ENCODE results near the gene TDO2. TPM values are rescaled to one million over a fixed set of nuclear protein-coding genes. Genes with fewer than 3 reads are reported as not detected.

The TDO2 gene
- total and polyA plus RNA-seq, 2 of the 4 experiments (the other 2 are of a cell fraction), result 0.09 to 0.18 TPM

DNA sequence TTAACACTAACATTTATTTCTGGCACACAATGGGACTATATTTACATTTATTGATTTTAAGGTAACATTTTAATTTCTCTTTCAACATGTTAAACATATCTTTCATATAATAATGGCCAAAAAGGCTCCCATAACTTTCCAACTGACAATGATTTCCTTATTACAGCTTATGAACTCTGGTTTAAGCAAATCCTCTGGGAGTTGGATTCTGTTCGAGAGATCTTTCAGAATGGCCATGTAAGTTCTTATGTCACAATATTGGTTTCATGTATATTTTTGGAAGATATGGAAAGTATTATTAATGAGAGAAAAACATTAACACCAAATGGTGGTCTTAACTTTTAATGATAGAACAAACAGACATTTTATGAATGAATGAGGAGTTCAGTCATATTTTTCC is 4.1 kb downstream of the TDO2 start:
- Histone ChIP-seq H3K23ac (ENCODE audit: low read depth, low read length) (no peak overlapping the region), H3K9ac (ENCODE audit: low read depth, low read length) (no peak overlapping the region), H3K56ac (ENCODE audit: extremely low read depth, insufficient read depth, low read length) (no peak overlapping the region), H2BK120ac (ENCODE audit: low read depth, low read length) (no peak overlapping the region), H4K5ac (ENCODE audit: low read depth, low read length) (no peak overlapping the region), H3K4me3 (ENCODE audit: insufficient read depth, low read depth, low read length) (no peak overlapping the region), H2AK5ac (ENCODE audit: low read depth, low read length) (no peak overlapping the region), H2BK20ac (ENCODE audit: low read depth, low read length) (no peak overlapping the region), H4K8ac (ENCODE audit: low read depth in 2 of 2, low read length in 2 of 2) (no peak overlapping the region), H3K9me1 (ENCODE audit: insufficient read depth, low read length) (no peaks in the 10 kb centered on the region), H3K9me3 (ENCODE audit: control insufficient read depth, insufficient read depth, low read length) (no peaks in the 10 kb centered on the region), H4K20me1 (ENCODE audit: insufficient read depth, low read length) (no peaks in the 10 kb centered on the region), H3K4me2 (ENCODE audit: low read depth, low read length) (no peak overlapping the region), H3K36me3 (ENCODE audit: control insufficient read depth, insufficient read depth, low read length) (no peaks in the 10 kb centered on the region), H3K14ac (replicated peaks; ENCODE audit: low read depth, low read length) (no peak overlapping the region), H2BK5ac (ENCODE audit: low read depth, low read length, poor library complexity, severe bottlenecking) (no peak overlapping the region), H3K27ac (ENCODE audit: insufficient read depth, low read length) (no peak overlapping the region), H3K4me1 (ENCODE audit: control insufficient read depth, insufficient read depth, low read length) (peaks cover 2% of the 10 kb centered on the region; the same call in 1 of the 2 replicates), H3K79me1 (ENCODE audit: low read depth in 1 of 2, low read length in 2 of 2) (no peaks in the 10 kb centered on the region), H3K4ac (ENCODE audit: low read depth, low read length) (no peak overlapping the region), H4K91ac (ENCODE audit: insufficient read depth, low read depth, low read length) (no peak overlapping the region), H2AK9ac (replicated peaks; ENCODE audit: low read depth, low read length, poor library complexity) (no peak overlapping the region), H3K27me3 (ENCODE audit: control insufficient read depth, insufficient read depth, low read length) (peaks cover 2% of the 10 kb centered on the region; the same call in 1 of the 2 replicates), H2BK15ac (ENCODE audit: low read depth, low read length) (no peak overlapping the region), H3K18ac (ENCODE audit: low read depth, low read length) (no peak overlapping the region), H2AFZ (replicated peaks; ENCODE audit: low read length, poor library complexity) (no peak overlapping the region)
- WGBS, 2 experiments (ENCODE audit: extremely low coverage in 2 of 2, insufficient read length in 1 of 2), result no CpG with 5 or more reads among the region's 1 CpG
- dilution Hi-C loops (cut with HindIII; ENCODE audit: low sequenced_read_pairs, unreplicated experiment) (no loop called here), intact Hi-C loops (cut with micrococcal nuclease) (no loop called here), in situ Hi-C loops (cut with MboI; ENCODE audit: low sequenced_read_pairs) (no loop called here)
- BruUV-seq (replicated peaks), result no TSS peak
- POLR2A ChIA-PET (ENCODE audit: unreplicated experiment), result no interaction called here
- no peak for DNase-seq
- CTCF ChIA-PET, result interaction anchor here (1.1 kb wide), 1 partner anchor 111 kb away, joined by 3 read pairs; no protein-coding TSS in a partner anchor
- ATAC-seq (ENCODE audit: low read depth), result no peak
- TF ChIP-seq USF2 (IDR thresholded peaks at IDR 0.05; ENCODE audit: low read depth, low read length) (no peak), CEBPB (IDR thresholded peaks at IDR 0.05; ENCODE audit: low read depth, low read length) (no peak), CHD1 (IDR thresholded peaks at IDR 0.05; ENCODE audit: low read depth, low read length) (no peak), MXI1 (IDR thresholded peaks at IDR 0.05; ENCODE audit: borderline replicate concordance, low read depth, low read length) (no peak), BHLHE40 (IDR thresholded peaks at IDR 0.05; ENCODE audit: low read depth, low read length) (no peak), RCOR1 (IDR thresholded peaks at IDR 0.05; ENCODE audit: insufficient replicate concordance, low read length) (no peak), MAFK (IDR thresholded peaks at IDR 0.05; ENCODE audit: low read depth, low read length) (no peak), RAD21 (IDR thresholded peaks at IDR 0.05; ENCODE audit: low read length) (no peak), SMC3 (IDR thresholded peaks at IDR 0.05; ENCODE audit: low read depth, low read length) (no peak), RFX5 (IDR thresholded peaks at IDR 0.05; ENCODE audit: low read depth, low read length) (no peak), FOS (IDR thresholded peaks at IDR 0.05; ENCODE audit: low read depth, low read length) (no peak), MAZ (IDR thresholded peaks at IDR 0.05; ENCODE audit: borderline replicate concordance, low read depth, low read length) (no peak), POLR2A (IDR thresholded peaks at IDR 0.05; ENCODE audit: low read depth, low read length) (no peak), NFE2L2 (IDR thresholded peaks at IDR 0.05; ENCODE audit: low read depth, low read length) (no peak)
- TF ChIP-seq, protein P1, sequence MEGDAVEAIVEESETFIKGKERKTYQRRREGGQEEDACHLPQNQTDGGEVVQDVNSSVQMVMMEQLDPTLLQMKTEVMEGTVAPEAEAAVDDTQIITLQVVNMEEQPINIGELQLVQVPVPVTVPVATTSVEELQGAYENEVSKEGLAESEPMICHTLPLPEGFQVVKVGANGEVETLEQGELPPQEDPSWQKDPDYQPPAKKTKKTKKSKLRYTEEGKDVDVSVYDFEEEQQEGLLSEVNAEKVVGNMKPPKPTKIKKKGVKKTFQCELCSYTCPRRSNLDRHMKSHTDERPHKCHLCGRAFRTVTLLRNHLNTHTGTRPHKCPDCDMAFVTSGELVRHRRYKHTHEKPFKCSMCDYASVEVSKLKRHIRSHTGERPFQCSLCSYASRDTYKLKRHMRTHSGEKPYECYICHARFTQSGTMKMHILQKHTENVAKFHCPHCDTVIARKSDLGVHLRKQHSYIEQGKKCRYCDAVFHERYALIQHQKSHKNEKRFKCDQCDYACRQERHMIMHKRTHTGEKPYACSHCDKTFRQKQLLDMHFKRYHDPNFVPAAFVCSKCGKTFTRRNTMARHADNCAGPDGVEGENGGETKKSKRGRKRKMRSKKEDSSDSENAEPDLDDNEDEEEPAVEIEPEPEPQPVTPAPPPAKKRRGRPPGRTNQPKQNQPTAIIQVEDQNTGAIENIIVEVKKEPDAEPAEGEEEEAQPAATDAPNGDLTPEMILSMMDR (conservative IDR thresholded peaks at IDR 0.05; ENCODE audit: low read depth, low read length), result no peak
- TF ChIP-seq, protein P2, sequence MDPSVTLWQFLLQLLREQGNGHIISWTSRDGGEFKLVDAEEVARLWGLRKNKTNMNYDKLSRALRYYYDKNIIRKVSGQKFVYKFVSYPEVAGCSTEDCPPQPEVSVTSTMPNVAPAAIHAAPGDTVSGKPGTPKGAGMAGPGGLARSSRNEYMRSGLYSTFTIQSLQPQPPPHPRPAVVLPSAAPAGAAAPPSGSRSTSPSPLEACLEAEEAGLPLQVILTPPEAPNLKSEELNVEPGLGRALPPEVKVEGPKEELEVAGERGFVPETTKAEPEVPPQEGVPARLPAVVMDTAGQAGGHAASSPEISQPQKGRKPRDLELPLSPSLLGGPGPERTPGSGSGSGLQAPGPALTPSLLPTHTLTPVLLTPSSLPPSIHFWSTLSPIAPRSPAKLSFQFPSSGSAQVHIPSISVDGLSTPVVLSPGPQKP (IDR thresholded peaks at IDR 0.05; ENCODE audit: borderline replicate concordance, low read depth, low read length), result no peak

All from IMR-90 (cell line).